Keratinocyte (primary cell): Measurements from ENCODE around the gene PTRH1. TPM values are rescaled to one million over a fixed set of nuclear protein-coding genes. Genes with fewer than 3 reads are reported as not detected.

ENCODE experiments used
- DNase-seq: peaks from one replicate; pipeline ENCODE4 v3.0.0-alpha.2; 2011; ENCODE audit warnings: low read depth, missing footprints, low spot score
- FAIRE-seq: peaks from 2 replicates; lab custom pipeline; 2011; peaks lifted over from hg19 to GRCh38; lab: Jason Lieb, UNC
- H2AFZ ChIP-seq: 2 replicates; pipeline ENCODE4 v1.6.0; 2012; ENCODE audit warnings: low read length, control low read depth, inconsistent platforms; ENCODE audit not compliant: control insufficient read depth
- H3K27ac ChIP-seq: 2 replicates; pipeline ENCODE4 v1.5.1; 2011; ENCODE audit warnings: low read length; ENCODE audit not compliant: control insufficient read depth, insufficient read depth
- H3K27me3 ChIP-seq: 3 replicates; pipeline ENCODE4 v1.6.0; 2011; ENCODE audit warnings: low read length; ENCODE audit not compliant: control insufficient read depth, insufficient read depth; ENCODE audit errors: extremely low read depth
- H3K36me3 ChIP-seq, 2 experiments: 2 replicates in 1 of 2; 3 replicates in 1 of 2; pipeline ENCODE4 v1.5.1; 2011; ENCODE audit warnings: low read length in 2 of 2, mild to moderate bottlenecking in 1 of 2; ENCODE audit not compliant: control insufficient read depth in 2 of 2, insufficient read depth in 2 of 2; ENCODE audit errors: extremely low read depth in 1 of 2
- H3K4me1 ChIP-seq: 3 replicates; pipeline ENCODE4 v1.5.1; 2011; ENCODE audit warnings: low read length; ENCODE audit not compliant: control insufficient read depth, insufficient read depth; ENCODE audit errors: extremely low read depth
- H3K4me2 ChIP-seq: 3 replicates; pipeline ENCODE4 v1.6.0; 2011; ENCODE audit warnings: low read depth, low read length; ENCODE audit not compliant: control insufficient read depth, insufficient read depth; ENCODE audit errors: extremely low read depth
- H3K4me3 ChIP-seq, 3 experiments: fragments of 200-600 bp in 1 of 3; sonication (generic) in 1 of 3; 2 replicates in 2 of 3; 3 replicates in 1 of 3; pipeline ENCODE4 v1.5.1; 2011 to 2016; ENCODE audit warnings: low read length in 3 of 3, mild to moderate bottlenecking in 3 of 3, control low read depth in 2 of 3, inconsistent platforms in 1 of 3, low read depth in 1 of 3, mixed read lengths in 1 of 3, mixed run types in 1 of 3, moderate library complexity in 1 of 3; ENCODE audit not compliant: control insufficient read depth in 2 of 3, insufficient read depth in 2 of 3; ENCODE audit errors: extremely low read depth in 1 of 3
- H3K79me2 ChIP-seq: 2 replicates; pipeline ENCODE4 v1.6.0; 2012; ENCODE audit warnings: low read length; ENCODE audit not compliant: control insufficient read depth, insufficient read depth
- H3K9ac ChIP-seq: 3 replicates; pipeline ENCODE4 v1.6.0; 2011; ENCODE audit warnings: low read length; ENCODE audit not compliant: control insufficient read depth, insufficient read depth; ENCODE audit errors: extremely low read depth
- H3K9me1 ChIP-seq: 3 replicates; pipeline ENCODE4 v1.6.0; 2011; ENCODE audit warnings: low read length; ENCODE audit not compliant: control insufficient read depth, insufficient read depth; ENCODE audit errors: extremely low read depth
- H3K9me3 ChIP-seq: 2 replicates; pipeline ENCODE4 v1.5.1; 2012; ENCODE audit warnings: low read depth, low read length; ENCODE audit not compliant: control insufficient read depth
- H4K20me1 ChIP-seq: 3 replicates; pipeline ENCODE4 v1.6.0; 2011; ENCODE audit warnings: low read length; ENCODE audit not compliant: control insufficient read depth, insufficient read depth; ENCODE audit errors: extremely low read depth
- CTCF ChIP-seq, 3 experiments: IDR thresholded peaks in 1 of 3; conservative IDR thresholded peaks in 1 of 3; optimal IDR thresholded peaks in 1 of 3; 2 replicates in 2 of 3; 3 replicates in 1 of 3; pipeline versions ENCODE3 to v1.5.1; 2011; ENCODE audit warnings: low read length in 3 of 3, mild to moderate bottlenecking in 3 of 3, moderate library complexity in 2 of 3, control low read depth in 1 of 3, inconsistent platforms in 1 of 3; ENCODE audit not compliant: insufficient read depth in 2 of 3; ENCODE audit errors: extremely low read depth in 1 of 3
- EZH2 ChIP-seq: IDR thresholded peaks from one replicate; pipeline ENCODE4 v1.6.1; 2012; ENCODE audit warnings: inconsistent platforms, mild to moderate bottlenecking, low read length, moderate library complexity
- dilution Hi-C: fragments of 300-500 bp; cut with MboI; formaldehyde crosslinking; loops from one replicate; pipeline ENCODE4 v1.7.0; 2020; ENCODE audit warnings: low sequenced_read_pairs; ENCODE audit not compliant: extremely low pct_ligation_motif_present
- polyA plus RNA-seq, 5 experiments: library from polyadenylated mRNA; depleted of rRNA in 3 of 5; stranded (reverse) in 3 of 5; stranded (forward) in 1 of 5; unstranded in 1 of 5; fragments of >200 nt; gene quantifications; 1 replicate in 1 of 5; 2 replicates in 3 of 5; 3 replicates in 1 of 5; pipeline versions ENCODE4 v1.2.1 to v1.2.3, GENCODE V29; 2011 to 2012; ENCODE audit warnings: missing spikeins in 2 of 5, low read depth in 1 of 5, low replicate concordance in 1 of 5

PTRH1 gene
- polyA plus RNA-seq, 1 donor (not counting 4 experiments of a cell fraction or from before 2014, with no cell fraction given): 14.3 TPM

GRCh38 chr9:127731938-127732337 is 16.5 kb upstream of the PTRH1 start:
- DNase-seq (no peak), FAIRE-seq (no peak)
- H4K20me1 ChIP-seq: no peaks in the 10 kb centered on the region
- no peaks in the 10 kb centered on the region for H3K79me2 ChIP-seq
- dilution Hi-C loops: no loop called here
- no peaks in the 10 kb centered on the region for H3K27me3 ChIP-seq
- H3K36me3 ChIP-seq: peaks cover 0 to 3% of the 10 kb centered on the region in 2 experiments
- no peak overlapping the region for H3K4me3 ChIP-seq
- H3K4me2 ChIP-seq: no peak overlapping the region
- H3K27ac ChIP-seq: no peak overlapping the region
- H3K9me3 ChIP-seq: no peaks in the 10 kb centered on the region
- H2AFZ ChIP-seq: no peak overlapping the region
- H3K9me1 ChIP-seq: no peaks in the 10 kb centered on the region
- peaks cover 10% of the 10 kb centered on the region for H3K4me1 ChIP-seq
- H3K9ac ChIP-seq: no peak overlapping the region
- TF ChIP-seq CTCF (optimal IDR thresholded peaks at IDR 0.05 in 1 of 3, IDR thresholded peaks at IDR 0.05 in 1 of 3, conservative IDR thresholded peaks at IDR 0.05 in 1 of 3; ENCODE audit: extremely low read depth in 1 of 3, insufficient read depth in 2 of 3, low read length in 3 of 3) (no peak), EZH2 (no peak)

- H3K79me2 ChIP-seq: no peaks in the 10 kb centered on the region
- no peak overlapping the region for H3K4me3 ChIP-seq
- DNase-seq (no peak), FAIRE-seq (no peak)
- dilution Hi-C loops: no loop called here
- TF ChIP-seq CTCF (optimal IDR thresholded peaks at IDR 0.05 in 1 of 3, IDR thresholded peaks at IDR 0.05 in 1 of 3, conservative IDR thresholded peaks at IDR 0.05 in 1 of 3; ENCODE audit: extremely low read depth in 1 of 3, insufficient read depth in 2 of 3, low read length in 3 of 3) (no peak), EZH2 (no peak)
- H3K9me3 ChIP-seq: no peaks in the 10 kb centered on the region
- H2AFZ ChIP-seq: no peak overlapping the region
- peaks cover 0 to 3% of the 10 kb centered on the region in 2 experiments for H3K36me3 ChIP-seq
- no peaks in the 10 kb centered on the region for H3K27me3 ChIP-seq
- no peak overlapping the region for H3K4me2 ChIP-seq
- no peak overlapping the region for H3K27ac ChIP-seq
- no peaks in the 10 kb centered on the region for H3K9me1 ChIP-seq
- peaks cover 10% of the 10 kb centered on the region for H3K4me1 ChIP-seq
- no peak overlapping the region for H3K9ac ChIP-seq
- H4K20me1 ChIP-seq: no peaks in the 10 kb centered on the region
These were observed 15.4 kb upstream of the PTRH1 start for GRCh38 chr9:127730799-127731410.
